Upper lobe of right lung (tissue), 1 donor: ENCODE measurements around the gene PHF2. TPM values are rescaled to one million over a fixed set of nuclear protein-coding genes. Genes with fewer than 3 reads are reported as not detected.

ENCODE experiments used
- ATAC-seq: fragments of 200-7000 bp; cut with Tn5 transposase; one replicate; pipeline ENCODE4 v1.9.1; 2020; ENCODE audit warnings: mild to moderate bottlenecking, moderate library complexity
- DNase-seq: peaks from one replicate; pipeline ENCODE4 v3.0.0-alpha.2; 2020
- H3K27ac ChIP-seq: fragments of 200-600 bp; one replicate; pipeline ENCODE4 v1.8.0; 2022
- H3K27me3 ChIP-seq: fragments of 200-600 bp; one replicate; pipeline ENCODE4 v1.8.0; 2022; ENCODE audit warnings: mild to moderate bottlenecking
- H3K36me3 ChIP-seq: fragments of 200-600 bp; one replicate; pipeline ENCODE4 v1.8.0; 2022
- H3K4me1 ChIP-seq: fragments of 200-600 bp; one replicate; pipeline ENCODE4 v1.8.0; 2022
- H3K4me3 ChIP-seq: fragments of 200-600 bp; one replicate; pipeline ENCODE4 v1.8.0; 2022; ENCODE audit warnings: mild to moderate bottlenecking
- H3K9me3 ChIP-seq: fragments of 200-600 bp; one replicate; pipeline ENCODE4 v1.8.0; 2022
- CTCF ChIP-seq: fragments of 200-600 bp; IDR thresholded peaks from one replicate; pipeline ENCODE4 v1.8.0; 2022; ENCODE audit warnings: antibody characterized with exemption
- intact Hi-C: fragments of 100-400 bp; cut with DNase I; formaldehyde crosslinking; loops from one replicate; pipeline ENCODE4 v1.11.0; 2022
- total RNA-seq: library from RNA; stranded (reverse); fragmentation: NEBNext Ultra II Directional; extraction: Animal tissue kit (Norgen Biotek cat#: 25700); gene quantifications from one replicate; pipeline ENCODE4 v1.2.1, GENCODE V29; 2021
- donor health status: DM: no; HTN: yes; CAD: no; lungs with severe emphysema.

Gene PHF2
- total RNA-seq, 1 donor from 2014 or later: 37.0 TPM

GRCh38 chr9:93651521-93651950 lies 75.2 kb downstream of the PHF2 start:
- no peak overlapping the region for H3K27ac ChIP-seq
- no peaks in the 10 kb centered on the region for H3K4me1 ChIP-seq
- intact Hi-C loops: no loop called here
- DNase-seq (peak; percentile 29), ATAC-seq (no peak)
- TF ChIP-seq CTCF: no peak
- peaks cover 86% of the 10 kb centered on the region for H3K36me3 ChIP-seq
- no peaks in the 10 kb centered on the region for H3K9me3 ChIP-seq
- no peaks in the 10 kb centered on the region for H3K27me3 ChIP-seq
- no peak overlapping the region for H3K4me3 ChIP-seq

GRCh38 chr9:93652604-93653592 lies 76.5 kb downstream of the PHF2 start:
- Histone ChIP-seq H3K9me3 (no peaks in the 10 kb centered on the region), H3K36me3 (peaks cover 80% of the 10 kb centered on the region), H3K4me3 (no peak overlapping the region), H3K27ac (no peak overlapping the region), H3K4me1 (no peaks in the 10 kb centered on the region), H3K27me3 (no peaks in the 10 kb centered on the region)
- no peak for ATAC-seq
- intact Hi-C loops: no loop called here
- TF ChIP-seq CTCF: no peak
- DNase-seq: peak; percentile 46

GRCh38 chr9:93653760-93654159 lies 77.4 kb downstream of the PHF2 start:
- no peak for ATAC-seq
- no peak for TF ChIP-seq CTCF
- Histone ChIP-seq H3K4me3 (no peak overlapping the region), H3K36me3 (peaks cover 78% of the 10 kb centered on the region), H3K9me3 (no peaks in the 10 kb centered on the region), H3K27ac (no peak overlapping the region), H3K27me3 (no peaks in the 10 kb centered on the region), H3K4me1 (no peaks in the 10 kb centered on the region)
- intact Hi-C loops: no loop called here
- DNase-seq: peak; percentile 29

- no peak for TF ChIP-seq CTCF
- DNase-seq (peak; percentile 47), ATAC-seq (no peak)
- Histone ChIP-seq H3K36me3 (peaks cover 78% of the 10 kb centered on the region), H3K27ac (no peak overlapping the region), H3K4me1 (no peaks in the 10 kb centered on the region), H3K4me3 (no peak overlapping the region), H3K27me3 (no peaks in the 10 kb centered on the region), H3K9me3 (no peaks in the 10 kb centered on the region)
- intact Hi-C loops: no loop called here
Measured at GRCh38 chr9:93654351-93654961, 78.1 kb downstream of the PHF2 start.

GRCh38 chr9:93655621-93656425 lies 79.4 kb downstream of the PHF2 start:
- intact Hi-C loops: no loop called here
- ATAC-seq: no peak
- Histone ChIP-seq H3K27me3 (no peaks in the 10 kb centered on the region), H3K9me3 (no peaks in the 10 kb centered on the region), H3K4me3 (no peak overlapping the region), H3K27ac (no peak overlapping the region), H3K36me3 (peaks cover 75% of the 10 kb centered on the region), H3K4me1 (no peaks in the 10 kb centered on the region)
- no peak for TF ChIP-seq CTCF
- peak; percentile 59 for DNase-seq
